Activated CD8-positive, alpha-beta T cell treated with anti-CD3 and anti-CD28 coated beads, Interleukin-2, amount 10 ng/mL, durations not matched to agents 7 days and 5 days (primary cell): ENCODE results near the gene GTF2H2C. TPM values are rescaled to one million over a fixed set of nuclear protein-coding genes. Genes with fewer than 3 reads are reported as not detected.
"Not testable (repeated sequence)": the region's sequence is repeated elsewhere in the genome, so short reads cannot be mapped to it uniquely, and the experiment has no call there.

ENCODE experiments used
- ATAC-seq: fragments of 150-1000 bp; cut with Tn5 transposase; one replicate; pipeline ENCODE4 v1.10.0; 2021; ENCODE audit warnings: moderate library complexity
- CTCF ChIA-PET: fragments of 350-600 bp; sonication (Branson Sonifier 250); formaldehyde crosslinking; loops from one replicate; lab custom pipeline; 2021; ENCODE audit warnings: antibody characterized with exemption; lab: Charles Lee
- POLR2A ChIA-PET: fragments of 350-600 bp; sonication (Branson Sonifier 250); formaldehyde crosslinking; loops from one replicate; lab custom pipeline; 2021; ENCODE audit warnings: antibody characterized with exemption; lab: Charles Lee
- DNase-seq: peaks from one replicate; pipeline ENCODE4 v3.0.0-alpha.2; 2020
- H3K27ac Mint-ChIP-seq: one replicate; pipeline ENCODE4 v1.8.0; 2021; ENCODE audit warnings: mild to moderate bottlenecking, mixed read lengths
- H3K27me3 Mint-ChIP-seq: one replicate; pipeline ENCODE4 v1.8.0; 2021; ENCODE audit warnings: low read depth, mixed read lengths
- H3K36me3 Mint-ChIP-seq: one replicate; pipeline ENCODE4 v1.8.0; 2021; ENCODE audit warnings: low read depth, mixed read lengths
- H3K4me1 Mint-ChIP-seq: one replicate; pipeline ENCODE4 v1.8.0; 2021; ENCODE audit warnings: low read depth, mixed read lengths
- H3K4me3 Mint-ChIP-seq: one replicate; pipeline ENCODE4 v1.8.0; 2021; ENCODE audit warnings: mild to moderate bottlenecking, mixed read lengths
- H3K9me3 Mint-ChIP-seq: one replicate; pipeline ENCODE4 v1.8.0; 2022; ENCODE audit warnings: mixed read lengths; ENCODE audit not compliant: insufficient read depth
- total RNA-seq, 2 experiments: library from RNA; stranded (reverse); gene quantifications; one replicate each; pipeline ENCODE4 v1.2.3, GENCODE V29; 2021

Gene GTF2H2C
- total RNA-seq, 2 experiments from 2014 or later: 29.7 to 30.8 TPM

DNA sequence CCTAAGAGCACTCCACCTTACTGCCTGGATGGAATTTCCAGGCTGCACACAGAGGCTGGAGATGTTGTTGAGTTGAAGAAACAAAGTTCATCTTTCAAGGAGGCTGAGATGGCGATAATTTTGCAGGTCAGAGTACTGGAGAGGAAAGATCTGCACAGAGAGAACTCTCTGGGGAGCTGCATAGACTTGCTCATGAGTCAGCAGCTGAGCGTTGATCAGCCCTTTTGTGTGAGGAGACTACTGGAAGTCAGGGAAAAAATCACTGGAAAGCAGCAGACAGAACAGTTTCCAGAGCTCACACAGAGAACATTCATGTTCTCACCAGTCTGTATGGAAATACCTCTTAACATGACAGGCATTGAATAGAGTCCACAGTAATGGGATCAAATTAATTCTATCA lies 23.4 kb downstream of the GTF2H2C start:
- ATAC-seq, H3K36me3 Mint-ChIP-seq, H3K4me1 Mint-ChIP-seq, CTCF ChIA-PET, H3K4me3 Mint-ChIP-seq, POLR2A ChIA-PET, H3K9me3 Mint-ChIP-seq, H3K27ac Mint-ChIP-seq, DNase-seq, H3K27me3 Mint-ChIP-seq: not testable (repeated sequence)

DNA sequence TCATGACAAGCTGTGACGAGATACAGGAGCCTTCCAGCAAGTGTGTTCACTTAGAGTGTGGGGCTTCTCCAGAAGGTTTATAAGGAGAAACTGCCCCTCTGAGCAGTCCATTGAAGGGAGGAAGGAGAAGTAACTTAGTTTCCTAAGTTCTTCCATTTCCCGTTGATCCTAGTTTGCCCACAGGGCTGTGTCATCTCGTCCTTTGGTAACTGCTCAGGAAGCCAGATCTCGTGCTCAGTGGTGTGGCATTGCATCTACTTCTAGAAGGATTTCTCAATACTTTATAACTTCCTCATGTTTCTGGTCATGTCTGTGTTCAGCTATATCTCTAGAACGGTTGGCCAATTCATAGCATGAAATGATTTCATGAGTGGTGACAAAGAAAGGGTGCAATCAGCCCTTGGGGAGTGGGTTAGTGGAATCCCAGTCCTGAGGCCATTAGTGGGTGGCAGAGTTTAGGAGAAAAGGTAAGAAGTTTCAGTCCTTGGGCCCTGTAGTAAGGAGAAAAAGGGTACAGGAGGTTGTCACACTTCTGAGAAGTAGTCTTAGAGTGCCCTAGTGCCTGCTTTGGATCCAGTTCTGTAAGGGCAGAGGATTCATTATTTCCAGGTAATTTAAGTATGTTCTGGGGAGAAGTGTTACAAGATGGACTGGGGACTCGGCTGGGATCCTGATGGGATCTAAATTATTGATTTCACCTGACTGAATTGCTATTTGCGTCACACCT lies 36.3 kb downstream of the GTF2H2C start:
- H3K4me3 Mint-ChIP-seq, H3K27me3 Mint-ChIP-seq, DNase-seq, H3K9me3 Mint-ChIP-seq, POLR2A ChIA-PET, H3K27ac Mint-ChIP-seq, H3K4me1 Mint-ChIP-seq, H3K36me3 Mint-ChIP-seq, CTCF ChIA-PET, ATAC-seq: not testable (repeated sequence)

DNA sequence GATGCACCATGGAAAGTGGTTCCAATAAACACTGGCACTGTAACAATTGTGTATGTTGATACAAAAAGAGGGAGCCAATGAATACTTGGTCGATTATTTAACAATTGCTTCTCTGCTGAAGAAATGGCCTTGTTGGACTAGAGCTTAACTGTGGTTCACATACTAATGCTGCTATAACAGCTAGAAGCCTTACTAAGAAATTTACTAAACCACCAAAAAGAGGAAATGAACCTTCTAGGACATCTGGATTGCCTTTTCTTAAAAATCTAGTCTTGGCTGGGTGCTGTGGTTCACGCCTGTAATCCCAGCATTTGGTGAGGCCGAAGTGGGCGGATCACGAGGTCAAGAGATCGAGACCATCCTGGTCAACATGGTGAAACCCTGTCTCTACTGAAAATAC lies 42.0 kb downstream of the GTF2H2C start:
- H3K4me3 Mint-ChIP-seq, H3K9me3 Mint-ChIP-seq, H3K27ac Mint-ChIP-seq, H3K4me1 Mint-ChIP-seq, POLR2A ChIA-PET, H3K27me3 Mint-ChIP-seq, H3K36me3 Mint-ChIP-seq, CTCF ChIA-PET, DNase-seq, ATAC-seq: not testable (repeated sequence)

DNA sequence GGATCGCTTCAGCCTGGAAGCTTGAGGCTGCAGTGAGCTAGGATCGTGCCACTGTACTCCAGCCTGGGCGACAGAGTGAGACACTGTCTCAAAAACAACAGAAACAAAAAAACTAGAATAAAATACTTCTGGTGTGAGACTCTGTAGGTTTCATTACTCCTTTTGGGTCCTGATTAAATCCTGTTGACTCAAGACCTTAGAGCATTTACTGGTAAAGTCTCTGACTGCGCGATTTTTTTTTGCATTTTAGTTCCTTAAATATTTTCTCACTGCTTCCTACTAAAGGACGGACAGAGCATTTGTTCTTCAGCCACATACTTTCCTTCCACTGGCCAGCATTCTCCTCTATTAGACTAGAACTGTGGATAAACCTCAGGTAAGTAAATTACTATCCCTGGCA lies 46.8 kb downstream of the GTF2H2C start:
- DNase-seq, POLR2A ChIA-PET, H3K36me3 Mint-ChIP-seq, ATAC-seq, CTCF ChIA-PET, H3K27ac Mint-ChIP-seq, H3K9me3 Mint-ChIP-seq, H3K4me1 Mint-ChIP-seq, H3K4me3 Mint-ChIP-seq, H3K27me3 Mint-ChIP-seq: not testable (repeated sequence)

- H3K27ac Mint-ChIP-seq, CTCF ChIA-PET, H3K36me3 Mint-ChIP-seq, POLR2A ChIA-PET, DNase-seq, H3K27me3 Mint-ChIP-seq, H3K9me3 Mint-ChIP-seq, H3K4me1 Mint-ChIP-seq, H3K4me3 Mint-ChIP-seq: not testable (repeated sequence)
- ATAC-seq: peak; percentile 27
These were observed 47.8 kb downstream of the GTF2H2C start for GRCh38 chr5:69607750-69608149.

GRCh38 chr5:69608861-69609496 lies 49.0 kb downstream of the GTF2H2C start:
- H3K9me3 Mint-ChIP-seq, H3K27ac Mint-ChIP-seq, POLR2A ChIA-PET, H3K27me3 Mint-ChIP-seq, CTCF ChIA-PET, H3K4me3 Mint-ChIP-seq, H3K36me3 Mint-ChIP-seq, H3K4me1 Mint-ChIP-seq, ATAC-seq, DNase-seq: not testable (repeated sequence)

- H3K36me3 Mint-ChIP-seq, H3K9me3 Mint-ChIP-seq, POLR2A ChIA-PET, H3K4me1 Mint-ChIP-seq, H3K4me3 Mint-ChIP-seq, DNase-seq, ATAC-seq, CTCF ChIA-PET, H3K27ac Mint-ChIP-seq, H3K27me3 Mint-ChIP-seq: not testable (repeated sequence)
These were observed 54.9 kb downstream of the GTF2H2C start for GRCh38 chr5:69614843-69615242.

GRCh38 chr5:69631879-69632278 lies 71.9 kb downstream of the GTF2H2C start:
- H3K36me3 Mint-ChIP-seq, H3K27me3 Mint-ChIP-seq, POLR2A ChIA-PET, CTCF ChIA-PET, H3K4me3 Mint-ChIP-seq, H3K27ac Mint-ChIP-seq, H3K9me3 Mint-ChIP-seq, H3K4me1 Mint-ChIP-seq, ATAC-seq, DNase-seq: not testable (repeated sequence)

Other genes starting within 250 kb of the GTF2H2C start
- 1 to 10 TPM; 8.4 to 9.5 TPM for gene CCDC125, start 227.4 kb upstream of the GTF2H2C start, total RNA-seq
- 10 to 100 TPM; 36.8 to 39.7 TPM for gene AK6, start 190.7 kb upstream of the GTF2H2C start, total RNA-seq
- gene TAF9, start 190.7 kb upstream of the GTF2H2C start, total RNA-seq: 10 to 100 TPM; 52.0 to 52.8 TPM
- 10 to 100 TPM; 22.6 TPM for gene RAD17, start 190.4 kb upstream of the GTF2H2C start, total RNA-seq
- gene MARVELD2, start 145.1 kb upstream of the GTF2H2C start, total RNA-seq: under 1 TPM; 0.18 to 0.26 TPM
- gene OCLN, start 67.4 kb upstream of the GTF2H2C start, total RNA-seq: 1 to 10 TPM; 1.3 to 2.2 TPM